ENCODE data around the gene CNKSR2.

CNKSR2 gene

GRCh38 chrX:21661316-21661715, 287.1 kb downstream of the CNKSR2 start:
- intact Hi-C loops (cut with DNase I) = no loop called here
- DNase-seq = no peak

- DNase-seq = no peak
- intact Hi-C loops (cut with DNase I) = no loop called here
Measured at GRCh38 chrX:21662761-21663160, 288.5 kb downstream of the CNKSR2 start.

- no peak for DNase-seq
- intact Hi-C loops (cut with DNase I) = no loop called here
Measured at GRCh38 chrX:21666252-21666651, 292.0 kb downstream of the CNKSR2 start.

GRCh38 chrX:21666679-21667078, 292.5 kb downstream of the CNKSR2 start:
- DNase-seq = no peak
- intact Hi-C loops (cut with DNase I) = no loop called here

- no peak for DNase-seq
- intact Hi-C loops (cut with DNase I) = no loop called here
Measured at GRCh38 chrX:21674430-21675186, 300.4 kb downstream of the CNKSR2 start.

- DNase-seq = no peak
- intact Hi-C loops (cut with DNase I) = no loop called here
Measured at GRCh38 chrX:21675931-21676330, 301.7 kb downstream of the CNKSR2 start.

GRCh38 chrX:21678048-21678612, 303.9 kb downstream of the CNKSR2 start:
- DNase-seq = no peak
- intact Hi-C loops (cut with DNase I) = no loop called here

GRCh38 chrX:21683941-21684340, 309.7 kb downstream of the CNKSR2 start:
- intact Hi-C loops (cut with DNase I) = no loop called here
- no peak for DNase-seq

GRCh38 chrX:21691512-21692018, 317.3 kb downstream of the CNKSR2 start:
- DNase-seq = no peak

GRCh38 chrX:21698272-21698671, 324.1 kb downstream of the CNKSR2 start:
- intact Hi-C loops (cut with DNase I) = no loop called here
- DNase-seq = no peak

More at GRCh38 chrX:21691512-21692018, 317.3 kb downstream of the CNKSR2 start:
- intact Hi-C loops (cut with DNase I) = no loop called here

GRCh38 chrX:21699136-21699535, 324.9 kb downstream of the CNKSR2 start:
- intact Hi-C loops (cut with DNase I) = no loop called here
- DNase-seq = no peak

- intact Hi-C loops (cut with DNase I) = no loop called here
- DNase-seq = no peak
Measured at GRCh38 chrX:21700275-21700674, 326.1 kb downstream of the CNKSR2 start.

- DNase-seq = no peak
- intact Hi-C loops (cut with DNase I) = no loop called here
Measured at GRCh38 chrX:21700967-21701366, 326.7 kb downstream of the CNKSR2 start.

GRCh38 chrX:21702725-21703124, 328.5 kb downstream of the CNKSR2 start:
- intact Hi-C loops (cut with DNase I) = no loop called here
- no peak for DNase-seq

Measured in posterior cingulate gyrus (tissue), 11 donors.